NCI-H69 (cell line): Measurements from ENCODE around the gene TRIP6.
"Not testable (repeated sequence)": the region's sequence is repeated elsewhere in the genome, so short reads cannot be mapped to it uniquely, and the experiment has no call there.

Source experiments
- DNase-seq: peaks from one replicate; lab custom pipeline; 2025; lab: John Stamatoyannopoulos, UW

Gene TRIP6

GRCh38 chr7:100914208-100914878, 47.2 kb downstream of the TRIP6 start:
- DNase-seq: no peak

GRCh38 chr7:100914879-100915447, 47.8 kb downstream of the TRIP6 start:
- DNase-seq: no peak

GRCh38 chr7:100919335-100919734, 52.1 kb downstream of the TRIP6 start:
- DNase-seq: not testable (repeated sequence)

- not testable (repeated sequence) for DNase-seq
Observed at GRCh38 chr7:100919779-100920437, 52.7 kb downstream of the TRIP6 start.

GRCh38 chr7:100921039-100921438, 53.9 kb downstream of the TRIP6 start:
- no peak for DNase-seq
